HepG2 (cell line): Measurements from ENCODE around the gene CYP4F12. TPM values are rescaled to one million over a fixed set of nuclear protein-coding genes. Genes with fewer than 3 reads are reported as not detected.
A peak's percentile ranks its signal among the peaks of the same experiment; 100 is the strongest.

Experiments used
- CHD2 ChIP-seq: IDR thresholded peaks from 2 replicates; pipeline ENCODE4 v1.6.1; 2011; ENCODE audit warnings: low read depth, low read length, improper control_type of control experiment
- DR1 ChIP-seq: sonication (generic); formaldehyde crosslinking; IDR thresholded peaks from 2 replicates; pipeline ENCODE4 v1.8.0; 2021; ENCODE audit warnings: mild to moderate bottlenecking, missing genetic modification reagents, inconsistent platforms
- EED ChIP-seq: sonication (generic); formaldehyde crosslinking; IDR thresholded peaks from 2 replicates; pipeline ENCODE4 v1.5.0; 2020; ENCODE audit warnings: mild to moderate bottlenecking, missing genetic modification reagents
- FOXA3 ChIP-seq: IDR thresholded peaks from 2 replicates; pipeline ENCODE4 v1.6.1; 2016; ENCODE audit warnings: missing genetic modification reagents, missing compliant biosample characterization
- FOXP1 ChIP-seq, 2 experiments: fragments of 450-650 bp in 1 of 2; IDR thresholded peaks; 2 replicates each; pipeline ENCODE4 v1.6.1; 2017 to 2018; ENCODE audit warnings: antibody characterized with exemption in 1 of 2
- GLI4 ChIP-seq: sonication (generic); formaldehyde crosslinking; IDR thresholded peaks from 2 replicates; pipeline ENCODE4 v1.5.1; 2020; ENCODE audit warnings: missing genetic modification reagents, mild to moderate bottlenecking, moderate library complexity, borderline replicate concordance
- HNRNPLL ChIP-seq: fragments of 200-400 bp; formaldehyde crosslinking; IDR thresholded peaks from 2 replicates; pipeline ENCODE4 v1.6.1; 2017; ENCODE audit warnings: mild to moderate bottlenecking, low read depth, low read length; ENCODE audit not compliant: poor library complexity, severe bottlenecking
- HOXA3 ChIP-seq: sonication (generic); formaldehyde crosslinking; IDR thresholded peaks from 2 replicates; pipeline ENCODE4 v1.5.0; 2020; ENCODE audit warnings: missing genetic modification reagents
- KAT8 ChIP-seq: IDR thresholded peaks from 2 replicates; pipeline ENCODE4 v1.6.1; 2016; ENCODE audit warnings: missing genetic modification reagents, missing compliant biosample characterization
- MEIS1 ChIP-seq: sonication (generic); formaldehyde crosslinking; IDR thresholded peaks from 2 replicates; pipeline ENCODE4 v1.9.0; 2021; ENCODE audit warnings: mild to moderate bottlenecking, missing genetic modification reagents, moderate library complexity, borderline replicate concordance
- PCBP1 ChIP-seq: fragments of 200-400 bp; formaldehyde crosslinking; IDR thresholded peaks from 2 replicates; pipeline ENCODE4 v1.6.1; 2017; ENCODE audit warnings: mild to moderate bottlenecking, low read depth, low read length, borderline replicate concordance
- RXRB ChIP-seq: IDR thresholded peaks from 2 replicates; pipeline ENCODE4 v1.6.1; 2016; ENCODE audit warnings: borderline replicate concordance, missing genetic modification reagents, missing compliant biosample characterization
- TARDBP ChIP-seq: sonication (generic); formaldehyde crosslinking; IDR thresholded peaks from 2 replicates; pipeline ENCODE4 v1.8.0; 2022; ENCODE audit warnings: mild to moderate bottlenecking, missing genetic modification reagents
- ZFP1 ChIP-seq: IDR thresholded peaks from 2 replicates; pipeline ENCODE4 v1.6.1; 2016
- ZNF788 ChIP-seq: sonication (generic); formaldehyde crosslinking; IDR thresholded peaks from 2 replicates; pipeline ENCODE4 v1.5.0; 2020; ENCODE audit warnings: mild to moderate bottlenecking, missing genetic modification reagents, borderline replicate concordance
- ZNF790 ChIP-seq: sonication (generic); formaldehyde crosslinking; IDR thresholded peaks from 2 replicates; pipeline ENCODE4 v1.8.0; 2022; ENCODE audit warnings: missing genetic modification reagents, mild to moderate bottlenecking, borderline replicate concordance
- ZSCAN25 ChIP-seq: sonication (generic); formaldehyde crosslinking; IDR thresholded peaks from 2 replicates; pipeline ENCODE4 v1.8.0; 2022; ENCODE audit warnings: mild to moderate bottlenecking, missing genetic modification reagents
- ZXDC ChIP-seq: sonication (generic); formaldehyde crosslinking; IDR thresholded peaks from 2 replicates; pipeline ENCODE4 v1.5.0; 2020; ENCODE audit warnings: mild to moderate bottlenecking, missing genetic modification reagents
- polyA plus RNA-seq, 8 experiments: library from polyadenylated mRNA; depleted of rRNA in 3 of 8; stranded (reverse) in 7 of 8; unstranded in 1 of 8; fragments of >200 nt; fragmentation: Illumina TruSeq in 4 of 8; extraction: Trizol in 4 of 8; gene quantifications; 2 replicates each; pipeline versions ENCODE4 v1.2.1 to v1.2.3, GENCODE V29; 2011 to 2016; ENCODE audit warnings: low read depth in 4 of 8, missing spikeins in 1 of 8, mixed read lengths in 1 of 8; ENCODE audit not compliant: insufficient read depth in 1 of 8
- total RNA-seq, 5 experiments: library from RNA; depleted of rRNA; stranded (reverse); fragments of >200 nt; fragmentation: Illumina TruSeq; extraction: Trizol; gene quantifications; 2 replicates each; pipeline ENCODE4 v1.2.3, GENCODE V29; 2016; ENCODE audit warnings: low read depth in 1 of 5
- TF ChIP-seq, protein P1 (sequence below): sonication (generic); formaldehyde crosslinking; IDR thresholded peaks from 2 replicates; pipeline ENCODE4 v1.4.0; 2020; ENCODE audit warnings: missing genetic modification reagents
- TF ChIP-seq, protein P2 (sequence below): fragments of 450-650 bp; IDR thresholded peaks from 2 replicates; pipeline ENCODE4 v1.6.1; 2017; ENCODE audit warnings: mild to moderate bottlenecking

CYP4F12 gene
- total and polyA plus RNA-seq, 2 of the 13 experiments (the other 11 are each of a cell fraction or from before 2014, with no cell fraction given): 29.9 to 30.8 TPM

DNA sequence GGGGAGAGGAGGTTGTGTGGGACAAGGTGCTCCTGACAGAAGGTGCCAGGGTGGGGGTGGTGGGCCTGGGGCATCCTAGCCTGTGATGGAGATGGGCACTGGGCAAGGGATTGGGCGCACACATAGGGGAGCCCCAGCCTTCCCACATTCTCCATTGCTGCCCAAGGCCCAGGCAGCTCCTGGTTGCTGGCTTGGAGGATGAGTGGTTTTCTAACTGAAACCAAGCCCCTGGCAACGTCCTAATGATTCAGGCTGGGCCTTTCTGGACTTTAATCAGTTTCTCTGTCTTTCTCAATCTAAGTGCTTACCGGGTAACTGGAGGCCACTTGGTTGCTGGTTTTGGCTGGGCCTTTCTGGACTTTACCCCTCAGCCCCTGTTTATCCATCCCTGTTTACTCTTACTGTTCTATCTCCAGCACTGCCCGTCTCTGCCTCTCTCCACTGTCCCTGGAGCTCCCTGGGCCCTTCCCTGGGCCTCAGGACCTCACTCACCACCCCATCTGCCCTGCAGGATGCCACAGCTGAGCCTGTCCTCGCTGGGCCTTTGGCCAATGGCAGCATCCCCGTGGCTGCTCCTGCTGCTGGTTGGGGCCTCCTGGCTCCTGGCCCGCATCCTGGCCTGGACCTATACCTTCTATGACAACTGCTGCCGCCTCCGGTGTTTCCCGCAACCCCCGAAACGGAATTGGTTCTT lies 31.8 kb upstream of the CYP4F12 start (continued):
- TF ChIP-seq, protein P1, sequence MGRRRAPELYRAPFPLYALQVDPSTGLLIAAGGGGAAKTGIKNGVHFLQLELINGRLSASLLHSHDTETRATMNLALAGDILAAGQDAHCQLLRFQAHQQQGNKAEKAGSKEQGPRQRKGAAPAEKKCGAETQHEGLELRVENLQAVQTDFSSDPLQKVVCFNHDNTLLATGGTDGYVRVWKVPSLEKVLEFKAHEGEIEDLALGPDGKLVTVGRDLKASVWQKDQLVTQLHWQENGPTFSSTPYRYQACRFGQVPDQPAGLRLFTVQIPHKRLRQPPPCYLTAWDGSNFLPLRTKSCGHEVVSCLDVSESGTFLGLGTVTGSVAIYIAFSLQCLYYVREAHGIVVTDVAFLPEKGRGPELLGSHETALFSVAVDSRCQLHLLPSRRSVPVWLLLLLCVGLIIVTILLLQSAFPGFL (CRISPR knock-in tag): no peak
- peak; percentile 4; the same call in 1 of the 2 replicates for TF ChIP-seq GLI4 (CRISPR knock-in tag)
- TF ChIP-seq KAT8 (CRISPR knock-in tag): no peak
- peak; percentile 91 for TF ChIP-seq FOXA3
- TF ChIP-seq FOXP1 (IDR thresholded peaks at IDR 0.05): peak; percentile 67
- peak; percentile 84 for TF ChIP-seq FOXP1 (CRISPR knock-in tag; IDR thresholded peaks at IDR 0.05)
- TF ChIP-seq HNRNPLL: peak; percentile 5
- no peak for TF ChIP-seq ZFP1
- TF ChIP-seq, protein P2, sequence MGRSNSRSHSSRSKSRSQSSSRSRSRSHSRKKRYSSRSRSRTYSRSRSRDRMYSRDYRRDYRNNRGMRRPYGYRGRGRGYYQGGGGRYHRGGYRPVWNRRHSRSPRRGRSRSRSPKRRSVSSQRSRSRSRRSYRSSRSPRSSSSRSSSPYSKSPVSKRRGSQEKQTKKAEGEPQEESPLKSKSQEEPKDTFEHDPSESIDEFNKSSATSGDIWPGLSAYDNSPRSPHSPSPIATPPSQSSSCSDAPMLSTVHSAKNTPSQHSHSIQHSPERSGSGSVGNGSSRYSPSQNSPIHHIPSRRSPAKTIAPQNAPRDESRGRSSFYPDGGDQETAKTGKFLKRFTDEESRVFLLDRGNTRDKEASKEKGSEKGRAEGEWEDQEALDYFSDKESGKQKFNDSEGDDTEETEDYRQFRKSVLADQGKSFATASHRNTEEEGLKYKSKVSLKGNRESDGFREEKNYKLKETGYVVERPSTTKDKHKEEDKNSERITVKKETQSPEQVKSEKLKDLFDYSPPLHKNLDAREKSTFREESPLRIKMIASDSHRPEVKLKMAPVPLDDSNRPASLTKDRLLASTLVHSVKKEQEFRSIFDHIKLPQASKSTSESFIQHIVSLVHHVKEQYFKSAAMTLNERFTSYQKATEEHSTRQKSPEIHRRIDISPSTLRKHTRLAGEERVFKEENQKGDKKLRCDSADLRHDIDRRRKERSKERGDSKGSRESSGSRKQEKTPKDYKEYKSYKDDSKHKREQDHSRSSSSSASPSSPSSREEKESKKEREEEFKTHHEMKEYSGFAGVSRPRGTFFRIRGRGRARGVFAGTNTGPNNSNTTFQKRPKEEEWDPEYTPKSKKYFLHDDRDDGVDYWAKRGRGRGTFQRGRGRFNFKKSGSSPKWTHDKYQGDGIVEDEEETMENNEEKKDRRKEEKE: no peak
- TF ChIP-seq ZNF788 (CRISPR knock-in tag): peak; percentile 73
- peak; percentile 89 for TF ChIP-seq ZSCAN25 (CRISPR knock-in tag)
- peak; percentile 63 for TF ChIP-seq HOXA3 (CRISPR knock-in tag)
- TF ChIP-seq ZXDC (CRISPR knock-in tag): peak; percentile 36; the same call in 1 of the 2 replicates
- peak; percentile 62 for TF ChIP-seq RXRB (CRISPR knock-in tag)
- TF ChIP-seq MEIS1: no peak
- 0 out of 2 replicates have a peak, but pooled peaks have one; percentile 14 for TF ChIP-seq PCBP1
- TF ChIP-seq DR1 (CRISPR knock-in tag): 0 out of 2 replicates have a peak, but pooled peaks have one; percentile 6
- peak; percentile 65; the same call in 1 of the 2 replicates for TF ChIP-seq TARDBP (CRISPR knock-in tag)
- no peak for TF ChIP-seq CHD2
- no peak for TF ChIP-seq EED (CRISPR knock-in tag)
- TF ChIP-seq ZNF790 (CRISPR knock-in tag): 0 out of 2 replicates have a peak, but pooled peaks have one; percentile 37
